ENCODE results near the gene SZRD1. TPM values are rescaled to one million over a fixed set of nuclear protein-coding genes. Genes with fewer than 3 reads are reported as not detected.

The SZRD1 gene
- total RNA-seq, 2 donors from 2014 or later = 79.4 to 85.4 TPM

- ATAC-seq (ENCODE audit: insufficient number of reproducible peaks, low FRiP score, low read depth) (no peak), DNase-seq (ENCODE audit: low spot score) (no peak)
- Histone ChIP-seq H3K4me3 (no peak overlapping the region), H3K27ac (peak overlapping the region; percentile 81 to 84), H3K36me3 (no peaks in the 10 kb centered on the region), H3K4me1 (ENCODE audit: control insufficient read depth in 1 of 2, low read depth in 2 of 2) (peaks cover 35 to 67% of the 10 kb centered on the region in 2 donors), H3K27me3 (replicated peaks; ENCODE audit: insufficient read depth) (no peaks in the 10 kb centered on the region), H3K9me3 (no peaks in the 10 kb centered on the region)
- no peak for TF ChIP-seq CTCF (IDR thresholded peaks at IDR 0.05)
These were observed 18.8 kb downstream of the SZRD1 start for GRCh38 chr1:16385659-16386453.

GRCh38 chr1:16386454-16387113 lies 19.5 kb downstream of the SZRD1 start:
- Histone ChIP-seq H3K4me1 (ENCODE audit: control insufficient read depth in 1 of 2, low read depth in 2 of 2) (peaks cover 38 to 74% of the 10 kb centered on the region in 2 donors), H3K9me3 (no peaks in the 10 kb centered on the region), H3K27ac (peak overlapping the region; percentile 81 to 84), H3K4me3 (peak overlapping the region; percentile 70), H3K27me3 (replicated peaks; ENCODE audit: insufficient read depth) (no peaks in the 10 kb centered on the region), H3K36me3 (no peaks in the 10 kb centered on the region)
- no peak for TF ChIP-seq CTCF (IDR thresholded peaks at IDR 0.05)
- DNase-seq (ENCODE audit: low spot score) (no peak), ATAC-seq (ENCODE audit: insufficient number of reproducible peaks, low FRiP score, low read depth) (peak; percentile 53)

- H3K4me1 ChIP-seq (ENCODE audit: control insufficient read depth in 1 of 2, low read depth in 2 of 2) = peaks cover 47 to 83% of the 10 kb centered on the region in 2 donors
- no peak for DNase-seq (ENCODE audit: low spot score)
- peak overlapping the region; percentile 81 to 84 for H3K27ac ChIP-seq
- H3K4me3 ChIP-seq = peak overlapping the region; percentile 70
- TF ChIP-seq CTCF (IDR thresholded peaks at IDR 0.05) = no peak
- no peaks in the 10 kb centered on the region for H3K27me3 ChIP-seq (replicated peaks; ENCODE audit: insufficient read depth)
- no peaks in the 10 kb centered on the region for H3K36me3 ChIP-seq
- no peak for ATAC-seq (ENCODE audit: insufficient number of reproducible peaks, low FRiP score, low read depth)
- H3K9me3 ChIP-seq = no peaks in the 10 kb centered on the region
These were observed 20.5 kb downstream of the SZRD1 start for GRCh38 chr1:16387201-16388188.

- no peak for TF ChIP-seq CTCF (IDR thresholded peaks at IDR 0.05)
- no peak for DNase-seq (ENCODE audit: low spot score)
- Histone ChIP-seq H3K36me3 (peaks cover 9% of the 10 kb centered on the region), H3K4me3 (no peak overlapping the region), H3K9me3 (no peaks in the 10 kb centered on the region), H3K27me3 (replicated peaks; ENCODE audit: insufficient read depth) (no peaks in the 10 kb centered on the region), H3K4me1 (ENCODE audit: control insufficient read depth in 1 of 2, low read depth in 2 of 2) (peaks cover 41 to 80% of the 10 kb centered on the region in 2 donors), H3K27ac (peak overlapping the region in 1 of 2 donors; percentile 15)
- no peak for ATAC-seq (ENCODE audit: insufficient number of reproducible peaks, low FRiP score, low read depth)
These were observed 24.4 kb downstream of the SZRD1 start for GRCh38 chr1:16391411-16391810.

Measured in thoracic aorta (tissue), 2 donors.